SKM-1 (cell line): ENCODE data around the gene AGO3.

Source experiments
- DNase-seq: peaks from one replicate; lab custom pipeline; 2025; ENCODE audit not compliant: unreplicated experiment; lab: John Stamatoyannopoulos, UW

Gene AGO3

DNA sequence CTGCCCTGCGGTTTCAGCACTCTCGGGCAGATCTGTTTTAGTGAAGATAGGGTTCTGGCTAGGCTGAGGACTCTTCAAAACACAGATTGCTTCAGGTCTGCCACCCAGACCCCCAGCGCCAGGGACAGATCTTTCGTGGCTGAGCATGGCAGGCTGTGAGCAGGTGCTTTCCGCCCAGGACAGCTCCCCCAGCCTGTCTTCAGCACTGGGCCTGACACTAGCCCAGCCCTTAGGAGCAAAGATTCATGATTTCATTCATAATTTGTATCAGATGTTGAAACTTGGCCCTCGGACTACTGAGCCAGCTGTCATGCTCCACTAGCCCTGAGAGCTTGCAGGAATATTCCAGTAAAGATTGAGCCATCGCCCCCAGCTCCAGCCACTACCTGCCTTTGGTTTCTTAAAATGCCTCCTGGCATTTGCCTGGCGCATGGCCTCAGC is 163.7 kb downstream of the AGO3 start:
- DNase-seq = no peak

DNA sequence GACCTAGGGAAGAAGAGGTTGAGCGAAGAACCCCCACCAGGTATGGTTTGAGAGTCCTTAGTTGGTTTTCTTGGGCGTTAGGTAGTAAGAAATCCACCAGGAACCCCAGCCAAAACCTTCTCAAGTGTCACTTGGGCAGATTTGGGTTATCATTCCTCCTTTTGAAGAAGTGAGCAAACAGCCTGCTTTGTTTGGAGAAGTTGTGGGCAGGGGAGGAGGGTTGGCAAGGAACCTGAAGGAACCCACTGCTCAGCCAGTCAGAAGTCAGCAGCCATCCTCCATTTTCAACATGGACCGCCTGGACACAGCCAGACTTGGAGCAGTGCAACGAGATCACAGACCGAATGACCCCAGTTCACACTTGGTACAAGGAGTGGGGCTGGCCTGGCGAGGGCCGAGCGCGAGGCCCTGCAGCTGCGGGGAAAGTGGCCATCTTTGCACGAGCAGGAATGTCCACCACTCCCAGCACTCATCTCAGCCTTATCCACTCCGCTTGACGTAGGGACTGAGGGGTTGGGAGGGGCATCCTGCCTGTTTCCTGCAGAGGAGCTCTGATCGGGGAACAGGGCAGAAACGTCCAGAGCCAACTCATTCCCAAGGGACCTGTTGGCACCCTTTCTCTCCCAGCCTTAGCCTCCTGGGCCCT is 165.0 kb downstream of the AGO3 start:
- peak; percentile 62 for DNase-seq

DNA sequence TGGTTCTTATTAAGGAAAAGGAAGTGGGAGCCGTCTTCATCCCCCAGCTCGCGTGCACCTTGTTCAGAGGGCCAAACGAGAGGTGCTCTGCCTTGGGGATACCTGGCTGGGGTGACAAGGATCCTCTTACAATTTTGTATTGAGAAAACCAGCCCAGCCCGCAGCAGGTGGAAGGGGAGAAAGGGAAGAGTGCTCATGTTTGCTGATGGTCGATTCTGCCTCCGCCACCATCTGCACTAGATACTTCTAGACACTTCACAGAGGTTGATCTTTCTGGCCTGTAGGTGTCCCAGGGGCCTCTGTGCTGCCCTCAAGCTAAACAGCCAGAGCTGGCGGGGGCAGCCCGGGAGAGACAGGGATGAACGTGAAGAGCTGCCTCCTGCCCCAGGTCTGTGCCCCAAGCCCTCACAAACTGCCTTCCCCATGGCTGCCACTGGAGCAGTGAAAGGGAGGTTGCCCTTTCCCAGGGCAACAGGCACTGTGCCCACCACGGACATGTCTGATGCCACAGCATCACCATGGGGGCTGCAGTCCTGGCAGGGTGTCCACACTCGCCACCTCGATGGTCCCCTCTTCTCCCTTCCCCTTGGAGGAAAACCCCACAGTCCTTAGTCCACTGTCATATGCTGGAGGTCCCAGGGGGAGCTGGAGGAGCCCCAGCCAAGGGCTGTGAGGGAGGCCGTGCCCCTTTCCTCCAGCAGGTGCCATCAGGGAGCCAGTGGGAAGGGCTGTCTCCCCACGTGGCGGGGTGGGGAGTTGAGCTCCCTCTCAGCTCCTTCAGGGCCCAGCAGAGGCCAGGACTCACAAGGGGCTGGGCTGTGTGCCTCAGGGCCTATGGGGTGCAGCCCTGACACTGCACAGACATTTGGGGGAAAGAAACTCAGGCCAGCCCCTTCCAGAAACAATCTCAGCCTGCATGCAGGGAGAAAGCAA is 165.9 kb downstream of the AGO3 start:
- DNase-seq = no peak

DNA sequence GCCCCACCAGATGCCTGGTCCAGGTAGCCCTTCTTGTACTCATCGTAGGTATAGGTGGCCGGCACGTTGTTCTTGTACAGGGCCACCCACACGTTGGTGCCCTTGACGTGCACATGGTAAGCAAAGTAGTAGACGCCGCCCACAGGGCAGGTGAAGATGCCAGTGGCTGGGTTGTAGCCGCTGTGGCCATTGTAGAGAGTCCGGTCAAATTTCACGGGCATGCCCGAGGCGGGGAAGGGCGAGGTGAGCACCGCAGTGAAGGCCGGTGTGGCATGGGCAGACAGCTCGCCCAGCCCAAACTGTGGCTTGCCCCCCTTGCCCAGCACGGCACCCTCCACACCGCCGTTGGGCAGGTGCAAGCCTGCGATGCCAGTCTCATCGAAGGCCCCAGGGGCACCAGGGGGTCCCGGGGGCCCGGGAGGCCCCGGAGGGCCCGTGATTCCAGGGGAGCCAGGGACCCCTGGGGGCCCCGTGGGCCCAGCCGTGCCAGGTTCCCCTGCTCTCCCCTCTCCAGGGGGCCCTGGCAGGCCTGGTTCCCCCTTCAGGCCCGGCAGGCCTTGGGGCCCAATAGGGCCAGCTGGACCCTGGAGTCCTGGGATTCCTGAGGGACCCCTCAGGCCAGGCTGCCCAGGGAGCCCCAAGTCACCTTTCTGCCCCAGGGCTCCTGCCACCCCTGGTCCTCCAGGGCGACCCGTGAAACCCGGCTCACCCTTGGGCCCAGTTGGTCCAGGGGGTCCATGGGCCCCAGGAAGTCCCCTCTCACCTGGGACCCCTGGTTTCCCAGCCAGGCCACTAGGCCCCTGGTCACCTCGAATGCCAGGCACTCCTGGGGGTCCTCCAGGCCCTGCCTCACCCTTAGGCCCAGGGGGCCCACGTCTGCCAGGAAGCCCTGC is 167.0 kb downstream of the AGO3 start:
- DNase-seq = no peak

DNA sequence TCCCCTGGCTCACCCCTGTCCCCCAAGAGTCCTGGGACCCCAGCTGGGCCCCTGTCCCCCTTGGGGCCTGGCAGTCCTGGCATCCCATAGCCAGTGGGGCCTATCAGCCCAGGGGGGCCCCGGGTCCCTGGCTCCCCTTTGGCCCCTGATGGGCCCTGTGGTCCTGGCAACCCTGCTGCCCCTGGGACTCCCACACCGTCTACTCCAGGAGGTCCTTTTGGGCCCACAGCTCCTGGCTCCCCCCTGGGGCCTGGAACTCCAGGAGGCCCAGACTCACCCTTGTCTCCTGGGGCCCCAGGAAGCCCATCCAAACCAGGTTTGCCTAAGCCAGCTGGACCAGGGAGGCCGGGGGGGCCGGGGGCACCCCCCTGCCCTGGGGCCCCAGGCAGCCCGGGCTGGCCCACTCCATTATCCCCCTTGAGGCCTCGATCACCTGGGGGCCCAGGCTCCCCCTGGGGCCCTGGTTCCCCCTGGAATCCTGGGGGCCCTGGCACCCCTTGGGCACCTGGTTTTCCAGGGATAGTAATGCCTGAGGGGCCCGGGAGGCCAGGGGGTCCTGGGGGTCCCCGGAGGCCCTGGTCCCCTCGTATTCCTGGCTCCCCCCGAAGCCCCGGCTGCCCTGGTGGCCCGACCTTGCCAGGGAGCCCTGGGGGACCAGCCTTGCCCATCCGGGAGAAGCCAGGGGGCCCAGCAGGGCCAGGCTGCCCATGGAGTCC is 167.9 kb downstream of the AGO3 start:
- no peak for DNase-seq

DNA sequence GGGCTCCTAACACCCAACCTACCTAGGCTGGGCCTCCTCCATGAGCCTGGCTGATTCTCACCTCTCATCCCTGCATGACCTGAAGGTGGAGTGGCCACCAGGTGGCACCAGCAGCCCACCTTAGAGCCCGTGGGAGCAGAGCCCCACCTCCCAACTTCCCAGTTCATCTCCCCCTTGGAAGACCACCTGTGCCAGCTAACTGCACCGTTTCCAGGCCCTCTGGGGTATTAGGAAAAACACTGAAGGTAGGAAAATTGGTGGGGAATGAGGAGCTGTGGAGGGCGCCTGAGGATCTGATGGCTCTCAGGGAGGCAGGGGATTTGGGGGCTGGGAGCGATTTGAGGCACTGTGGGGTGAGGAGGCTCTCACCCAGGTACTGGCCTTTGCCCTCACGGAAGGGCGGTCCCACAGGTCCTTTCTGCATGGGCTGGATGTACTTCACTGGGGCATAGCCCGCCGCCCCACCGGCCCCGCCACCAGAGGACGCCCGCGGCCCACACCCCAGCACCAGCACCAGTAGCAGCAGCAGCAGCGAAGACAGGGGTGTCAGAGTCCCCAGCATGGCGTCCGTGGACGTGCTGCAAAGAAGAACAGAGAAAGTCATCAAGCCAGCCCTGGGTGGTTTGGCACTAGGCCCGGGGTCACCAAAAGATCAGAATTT is 168.9 kb downstream of the AGO3 start:
- peak; percentile 49 for DNase-seq

DNA sequence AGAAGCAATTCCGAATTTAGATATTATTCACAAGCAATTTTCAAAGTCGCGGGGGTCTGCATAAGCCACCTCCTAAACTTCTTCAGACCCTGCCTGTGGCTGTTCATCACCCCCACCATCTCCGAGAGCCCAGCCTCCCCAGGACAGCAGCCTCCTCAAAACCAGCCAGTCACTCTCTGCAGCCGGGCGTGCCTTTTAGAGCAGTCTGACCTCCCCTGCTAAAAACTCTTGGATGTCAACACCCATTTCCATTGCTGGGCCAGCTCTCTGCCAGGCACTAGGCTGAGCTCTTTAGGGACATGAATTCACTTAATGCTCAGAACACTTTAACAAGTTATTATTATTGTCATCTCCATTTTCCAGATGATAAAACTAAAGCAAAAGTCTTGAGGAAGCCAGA is 169.5 kb downstream of the AGO3 start:
- DNase-seq = no peak

DNA sequence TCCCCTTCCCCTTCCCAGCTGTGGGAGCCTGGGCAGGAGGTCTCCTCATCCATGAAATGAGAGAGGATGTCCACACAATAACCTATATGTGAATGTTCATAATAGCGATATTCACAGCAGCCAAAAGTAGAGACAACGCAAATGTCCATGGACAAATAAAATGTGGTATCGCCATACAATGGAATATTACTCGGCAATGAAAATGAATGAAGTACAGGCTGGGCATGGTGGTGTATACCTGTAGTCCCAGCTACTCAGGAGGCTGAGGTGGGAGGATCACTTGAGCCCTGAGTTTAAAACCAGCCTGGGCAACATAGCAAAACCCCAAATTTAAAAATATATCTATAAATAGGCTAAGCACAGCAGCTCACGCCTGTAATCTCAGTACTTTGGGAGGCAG is 170.6 kb downstream of the AGO3 start:
- DNase-seq = no peak

DNA sequence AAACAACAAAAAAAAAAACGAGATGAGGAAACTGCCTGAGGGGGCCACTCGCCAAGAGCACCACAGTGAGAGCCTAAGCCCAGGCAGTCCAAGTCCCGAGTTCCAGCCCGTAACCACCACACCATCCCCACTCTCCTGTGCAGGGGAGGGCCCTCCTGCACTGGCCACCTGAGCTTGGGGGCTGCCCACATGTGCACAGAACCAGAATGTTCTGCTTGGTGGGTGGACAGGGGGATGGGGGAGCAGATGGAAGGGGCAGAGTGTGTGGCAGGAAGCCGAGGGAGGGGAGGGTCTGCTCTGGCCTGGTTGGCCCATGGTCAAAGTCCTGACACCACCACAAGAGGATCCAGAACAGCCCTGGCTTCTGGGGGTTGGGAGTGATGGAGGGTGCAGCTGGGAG is 175.4 kb downstream of the AGO3 start:
- no peak for DNase-seq

DNA sequence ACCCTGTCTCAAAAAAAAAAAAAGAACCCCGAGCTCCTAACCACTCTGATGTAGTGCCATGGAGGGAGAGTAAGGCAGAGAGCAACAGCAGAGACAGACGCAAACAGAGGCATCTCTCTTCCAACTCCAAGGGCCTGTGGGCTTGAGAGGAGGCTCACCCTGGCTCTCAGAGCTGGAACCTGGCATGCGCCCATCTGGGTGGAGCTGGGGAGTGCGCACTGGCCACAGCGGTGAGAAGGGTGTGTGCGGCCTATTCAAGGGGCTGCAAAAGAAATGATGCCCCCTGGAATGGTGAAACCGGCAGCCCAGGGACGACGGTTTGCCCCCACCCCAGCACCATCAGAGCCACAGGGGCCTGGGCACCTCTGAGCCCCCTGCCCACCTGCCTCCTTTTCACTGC is 176.5 kb downstream of the AGO3 start:
- no peak for DNase-seq

DNA sequence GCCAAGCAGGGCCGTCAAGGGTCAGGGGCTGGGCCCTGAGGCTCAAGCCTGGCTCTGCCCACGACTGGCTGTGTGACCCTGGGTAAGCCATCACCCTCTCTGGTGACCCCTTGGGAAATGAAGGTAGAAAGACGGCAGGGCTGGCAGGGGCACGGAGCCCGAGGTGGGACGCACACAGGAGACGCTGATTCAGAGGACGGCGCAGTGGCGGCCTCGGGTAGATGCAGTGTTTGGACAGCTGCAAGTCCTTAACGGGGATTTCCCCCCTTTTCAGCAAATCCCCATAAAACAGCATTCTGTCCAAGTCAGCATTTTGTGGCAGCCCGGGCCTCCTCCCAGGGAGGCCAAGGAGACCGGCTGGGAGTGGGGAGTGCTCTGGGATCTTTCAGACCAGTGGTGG is 177.4 kb downstream of the AGO3 start:
- DNase-seq = no peak

DNA sequence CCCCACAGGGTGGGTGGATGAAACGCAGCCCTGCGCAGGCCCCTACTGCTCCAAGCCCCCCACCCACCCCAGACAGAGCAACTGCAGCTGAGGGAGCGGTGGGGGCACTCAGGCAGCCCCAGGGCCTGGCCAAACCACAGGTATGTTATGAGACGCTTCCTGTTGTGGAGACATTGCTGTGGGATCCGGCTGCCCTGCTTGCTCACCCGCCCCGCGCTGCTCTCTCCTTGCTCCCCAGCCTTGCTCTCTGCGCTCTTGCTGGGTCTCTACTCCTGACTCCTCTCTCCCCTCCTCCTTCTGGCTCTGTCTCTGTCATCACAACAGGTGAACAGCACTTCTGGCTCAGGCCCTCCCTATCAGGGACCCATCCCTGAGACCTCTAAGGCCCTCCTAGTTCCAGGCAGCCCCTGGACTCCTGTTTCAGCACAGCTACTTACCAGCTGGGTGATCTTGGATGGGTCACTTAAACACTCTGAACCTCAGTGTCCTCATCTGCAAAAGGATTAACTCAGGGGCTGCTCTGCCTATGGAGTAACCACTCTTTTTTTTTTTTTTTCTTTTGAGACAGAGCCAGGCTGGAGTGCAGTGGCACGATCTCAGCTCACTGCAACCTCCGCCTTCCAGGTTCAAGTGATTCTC is 178.3 kb downstream of the AGO3 start:
- DNase-seq = no peak

DNA sequence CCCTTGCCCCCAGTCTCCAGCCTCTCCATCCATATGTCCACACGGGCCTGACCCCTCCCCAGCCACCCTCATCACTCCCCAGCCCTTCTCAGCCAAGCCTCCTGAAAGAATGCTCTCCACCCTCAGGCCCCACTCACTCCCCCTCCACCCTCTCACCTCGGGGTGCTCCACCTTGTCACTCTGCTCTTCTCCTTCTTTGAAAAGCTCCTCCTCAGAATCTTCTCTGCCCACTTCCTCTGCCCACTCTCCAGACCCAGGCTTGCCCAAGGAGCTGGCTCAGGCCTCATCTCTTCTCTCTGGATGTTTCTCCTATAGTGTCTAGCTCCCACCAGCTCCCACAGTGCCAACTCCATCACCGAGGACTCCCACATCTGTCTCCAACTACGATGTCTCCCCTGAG is 180.2 kb downstream of the AGO3 start:
- DNase-seq = no peak

DNA sequence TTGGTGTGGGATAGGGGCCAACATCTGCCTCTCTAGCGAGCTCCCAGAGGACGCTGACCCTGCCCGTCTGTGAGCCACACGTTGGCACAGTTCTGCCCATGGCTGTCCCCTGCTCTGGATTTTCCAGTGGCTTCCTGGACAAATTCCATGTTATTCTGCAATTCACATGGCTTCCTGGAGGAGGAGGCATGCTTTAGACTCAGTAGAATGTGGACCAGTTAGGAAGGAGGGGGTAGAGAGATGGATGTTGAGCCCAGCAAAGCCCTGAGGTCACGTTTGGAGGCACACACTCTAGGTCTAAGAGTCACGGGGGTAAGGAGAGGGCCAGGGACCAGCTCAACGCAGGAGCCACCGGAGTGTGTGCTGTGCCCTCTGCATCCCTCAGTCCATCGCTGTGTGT is 181.9 kb downstream of the AGO3 start:
- no peak for DNase-seq

DNA sequence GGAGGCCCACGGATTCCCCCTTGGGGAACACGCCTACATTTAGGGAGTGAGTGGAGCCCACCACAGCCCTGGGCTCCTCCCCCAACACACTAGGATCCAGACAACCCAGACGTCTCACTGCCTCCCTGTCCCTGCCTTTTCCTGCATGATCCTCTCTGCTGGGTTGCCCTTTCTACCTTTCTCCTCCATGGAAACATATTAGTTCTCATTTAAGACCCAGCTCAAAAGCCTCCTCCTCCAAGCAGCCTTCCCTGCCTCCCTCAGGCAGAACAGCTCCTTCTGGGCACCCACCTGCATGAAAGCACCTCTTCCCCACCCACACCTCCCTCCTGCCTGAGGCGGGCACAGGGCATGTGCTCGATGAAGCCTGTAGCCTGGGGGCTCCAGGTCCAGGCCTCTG is 183.5 kb downstream of the AGO3 start:
- DNase-seq = no peak

DNA sequence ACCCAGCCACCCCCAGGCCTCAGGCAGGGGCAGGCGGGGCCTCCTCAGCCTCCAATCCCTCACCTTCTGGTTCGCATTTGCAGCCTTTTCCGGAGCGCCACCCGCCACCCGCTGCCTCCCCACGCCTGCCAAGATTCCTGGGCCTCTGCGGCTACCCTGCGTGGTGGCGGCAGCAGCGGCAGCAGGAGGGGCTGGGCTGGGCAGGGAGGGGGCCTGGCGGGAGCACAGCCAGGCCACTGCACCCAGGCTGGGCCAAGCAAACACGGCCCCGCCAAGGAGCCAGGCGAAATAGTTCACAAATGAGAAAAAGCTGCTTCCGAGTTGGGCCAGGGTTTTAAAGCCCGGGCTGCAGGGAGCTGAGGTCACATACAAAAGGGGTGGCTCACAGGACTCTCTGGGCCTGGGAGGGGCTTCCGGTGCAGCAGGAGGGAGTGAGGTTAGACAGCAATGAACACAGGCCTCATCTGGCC is 184.3 kb downstream of the AGO3 start:
- DNase-seq = no peak

DNA sequence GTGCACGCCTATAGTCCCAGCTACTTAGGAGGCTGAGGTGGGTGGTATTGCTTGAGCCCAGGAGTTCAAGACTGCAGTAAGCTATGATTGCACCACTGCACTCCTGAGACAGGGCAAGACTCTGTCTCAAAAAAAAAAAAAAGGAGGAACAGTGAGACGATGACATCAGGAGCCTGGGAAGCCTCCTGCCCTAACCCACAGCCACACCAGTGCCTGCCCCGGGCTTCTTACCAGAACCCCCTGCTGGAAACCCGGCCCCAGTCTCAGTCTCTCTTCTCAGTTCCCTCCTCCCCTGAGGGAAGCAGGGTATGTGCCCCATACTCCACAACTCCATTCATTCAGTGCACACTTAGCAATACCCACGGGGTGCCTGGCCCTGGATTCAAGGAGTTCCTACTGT is 185.0 kb downstream of the AGO3 start:
- DNase-seq = peak; percentile 32

DNA sequence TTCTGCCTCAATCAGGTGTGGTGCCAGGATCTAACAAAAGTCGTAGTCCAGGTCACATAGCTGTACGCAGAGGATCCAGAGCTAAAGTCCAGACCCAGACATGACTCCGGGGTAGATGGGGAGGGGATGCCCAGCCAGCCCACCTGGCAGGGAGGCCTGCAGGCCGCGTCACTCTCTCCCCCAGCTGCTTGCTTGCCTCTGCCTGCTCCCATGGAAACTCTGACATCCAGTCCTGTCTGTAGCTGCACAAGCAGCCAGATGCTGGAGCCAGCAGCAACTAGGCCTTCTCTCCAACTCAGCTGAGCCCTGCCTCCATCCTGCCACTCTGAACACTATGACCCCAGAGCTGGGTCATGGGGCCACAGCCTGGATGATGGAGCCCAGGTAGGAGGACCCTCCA is 186.0 kb downstream of the AGO3 start:
- no peak for DNase-seq

DNA sequence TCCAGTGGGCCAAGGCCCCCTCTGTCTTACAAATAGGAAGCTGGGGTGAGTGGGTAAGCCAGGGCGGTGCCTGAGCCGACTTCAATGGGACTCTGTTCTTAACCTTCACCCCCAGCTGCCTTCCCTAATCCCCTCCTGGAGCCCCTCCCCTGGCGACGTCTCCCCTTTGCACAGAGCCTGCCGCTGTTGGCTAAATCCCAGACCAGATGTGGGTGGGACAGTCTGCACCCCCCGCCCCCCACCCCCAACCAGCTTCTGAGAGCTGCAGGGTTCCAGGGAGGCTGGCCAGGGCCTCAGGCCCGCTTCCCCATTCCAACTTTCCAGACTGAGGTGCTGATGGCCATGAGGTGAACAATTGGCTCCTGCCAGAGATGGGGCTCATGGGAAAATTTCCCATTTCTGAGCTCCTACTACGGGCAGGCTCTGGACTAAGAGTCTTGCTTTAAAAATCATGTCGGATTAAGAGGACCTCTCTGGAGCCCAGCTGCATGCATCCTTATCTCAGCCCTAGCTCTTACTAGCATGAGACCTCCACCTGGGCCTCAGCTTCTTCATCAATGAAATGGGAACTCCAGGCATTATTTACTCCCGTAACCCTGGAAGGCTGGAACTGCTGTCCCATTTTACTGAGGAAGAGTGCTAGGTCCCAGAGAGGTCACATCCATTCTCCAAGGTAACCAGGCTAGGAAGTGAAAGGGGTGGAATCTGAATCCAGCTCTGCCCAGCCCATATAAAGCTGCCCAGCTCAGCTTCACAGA is 187.7 kb downstream of the AGO3 start:
- DNase-seq = no peak
